ENCODE data around the gene EP400.

DNA sequence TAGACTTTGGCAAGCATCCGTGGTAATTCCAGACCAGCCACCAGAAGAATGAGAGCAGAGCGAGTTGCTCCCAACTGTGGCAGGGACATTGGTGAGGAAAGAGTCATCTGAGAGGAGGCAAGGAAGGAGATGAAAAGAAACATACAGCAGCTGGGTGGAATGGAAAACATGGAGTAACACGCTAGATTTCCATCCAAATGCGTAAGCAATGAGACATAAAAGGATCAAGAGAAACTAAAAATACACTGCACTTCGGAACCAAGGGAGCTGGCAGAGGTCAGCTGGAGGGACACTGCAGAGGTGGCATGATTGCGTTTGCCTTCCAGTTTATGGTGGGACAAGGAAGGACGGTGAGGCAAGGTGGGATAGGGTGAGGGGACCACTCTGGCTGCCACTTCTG lies 111.5 kb downstream of the EP400 start:
- TF ChIP-seq CTCF (IDR thresholded peaks at IDR 0.05), result no peak
- no peak for TF ChIP-seq POLR2A (IDR thresholded peaks at IDR 0.05)
- peak in 1 of 3 donors; percentile 25 for TF ChIP-seq POLR2AphosphoS5 (IDR thresholded peaks at IDR 0.05)
